ENCODE data around the gene CLSTN2.

Gene CLSTN2

DNA sequence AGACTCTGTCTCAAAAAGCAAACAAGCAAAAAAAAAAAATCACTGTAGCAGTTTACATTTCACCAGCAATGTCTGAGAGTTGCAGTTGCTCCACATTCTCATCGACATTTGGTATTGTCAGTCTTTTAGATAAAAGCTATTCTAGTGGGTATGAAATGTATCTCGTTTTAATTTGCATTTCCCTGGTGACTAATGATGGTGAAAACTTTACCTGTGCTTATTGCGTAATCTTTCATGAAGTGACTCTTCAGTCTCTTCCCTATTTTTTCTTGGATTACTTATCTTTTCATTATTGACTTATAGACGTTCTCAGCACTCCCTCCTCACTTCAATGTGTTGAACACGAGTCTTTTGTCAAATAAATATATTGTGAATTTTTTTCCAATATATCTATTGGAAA lies 37.2 kb upstream of the CLSTN2 start:
- CTCF ChIA-PET: no interaction called here
- no peak overlapping the region for H3K4me3 ChIP-seq (ENCODE audit: low read depth, low read length)
- DNase-seq (ENCODE audit: low read depth, low spot score): no peak
- TF ChIP-seq CTCF (IDR thresholded peaks at IDR 0.05; ENCODE audit: insufficient read depth, low read length, missing control alignments): no peak
- POLR2A ChIA-PET: no interaction called here

DNA sequence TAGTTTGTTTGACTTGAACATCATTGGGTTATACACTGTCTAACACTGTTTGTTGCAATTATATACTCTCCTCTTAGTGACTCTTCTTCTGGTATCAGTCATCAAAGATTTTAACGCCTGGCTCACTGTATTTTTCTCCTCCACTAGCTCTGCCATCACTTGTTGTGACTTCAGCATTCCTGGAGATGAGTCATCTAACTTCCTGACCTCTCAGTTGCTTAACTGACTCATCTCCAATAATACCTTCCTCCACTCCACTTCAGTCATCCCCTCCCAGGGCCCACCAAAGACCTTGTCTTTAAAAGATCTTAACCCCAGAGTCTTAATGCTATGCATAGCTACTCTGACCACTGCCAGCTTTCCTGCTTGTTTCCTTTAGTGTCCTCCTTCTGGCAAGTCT lies 28.6 kb upstream of the CLSTN2 start:
- no peak overlapping the region for H3K4me3 ChIP-seq (ENCODE audit: low read depth, low read length)
- POLR2A ChIA-PET: no interaction called here
- no peak for DNase-seq (ENCODE audit: low read depth, low spot score)

DNA sequence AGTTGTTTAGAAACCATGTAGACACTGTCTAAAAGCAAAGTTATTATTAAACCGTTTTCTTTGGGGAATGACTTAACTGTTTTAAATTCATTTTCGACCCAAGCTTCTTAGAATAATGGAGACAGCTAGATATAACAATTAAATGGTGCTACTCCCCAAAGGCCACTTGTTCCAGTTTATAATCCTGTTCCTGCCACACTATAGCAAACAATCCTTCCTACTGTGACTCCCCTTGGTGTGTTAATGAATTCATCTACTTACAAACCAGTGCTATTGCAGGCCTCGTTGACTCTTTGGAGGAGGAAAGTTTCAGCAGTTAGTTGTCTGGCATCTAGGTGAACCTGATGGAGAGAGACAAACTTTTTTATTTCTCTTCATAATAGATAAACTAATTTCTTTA lies 25.2 kb upstream of the CLSTN2 start:
- H3K4me3 ChIP-seq (ENCODE audit: low read depth, low read length): no peak overlapping the region
- ChIA-PET CTCF (no interaction called here), POLR2A (no interaction called here)
- no peak for TF ChIP-seq CTCF (IDR thresholded peaks at IDR 0.05; ENCODE audit: insufficient read depth, low read length, missing control alignments)
- no peak for DNase-seq (ENCODE audit: low read depth, low spot score)

More for the DNA sequence above, 28.6 kb upstream of the CLSTN2 start:
- TF ChIP-seq CTCF (IDR thresholded peaks at IDR 0.05; ENCODE audit: insufficient read depth, low read length, missing control alignments): no peak
- CTCF ChIA-PET: no interaction called here

DNA sequence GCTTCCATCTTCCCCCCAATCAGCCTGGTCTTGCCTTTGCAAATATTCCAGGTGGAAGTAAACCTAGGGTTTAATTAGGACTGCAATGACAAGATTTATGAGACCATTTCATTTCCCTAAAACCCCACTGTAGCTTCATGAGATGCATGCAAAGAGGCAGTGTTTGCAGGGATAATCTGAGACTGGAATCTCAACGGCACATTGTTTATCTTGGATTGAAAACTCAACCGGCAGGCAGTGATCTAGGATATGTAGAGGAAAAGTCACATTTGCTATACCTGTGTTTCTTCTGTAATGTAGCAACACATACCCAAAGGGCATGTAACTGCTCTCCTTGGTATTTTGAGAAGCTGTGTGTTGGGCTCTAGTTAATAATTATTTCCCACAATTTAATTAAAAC lies 18.7 kb upstream of the CLSTN2 start:
- ChIA-PET CTCF (no interaction called here), POLR2A (no interaction called here)
- no peak for DNase-seq (ENCODE audit: low read depth, low spot score)
- TF ChIP-seq CTCF (IDR thresholded peaks at IDR 0.05; ENCODE audit: insufficient read depth, low read length, missing control alignments): no peak
- H3K4me3 ChIP-seq (ENCODE audit: low read depth, low read length): no peak overlapping the region

DNA sequence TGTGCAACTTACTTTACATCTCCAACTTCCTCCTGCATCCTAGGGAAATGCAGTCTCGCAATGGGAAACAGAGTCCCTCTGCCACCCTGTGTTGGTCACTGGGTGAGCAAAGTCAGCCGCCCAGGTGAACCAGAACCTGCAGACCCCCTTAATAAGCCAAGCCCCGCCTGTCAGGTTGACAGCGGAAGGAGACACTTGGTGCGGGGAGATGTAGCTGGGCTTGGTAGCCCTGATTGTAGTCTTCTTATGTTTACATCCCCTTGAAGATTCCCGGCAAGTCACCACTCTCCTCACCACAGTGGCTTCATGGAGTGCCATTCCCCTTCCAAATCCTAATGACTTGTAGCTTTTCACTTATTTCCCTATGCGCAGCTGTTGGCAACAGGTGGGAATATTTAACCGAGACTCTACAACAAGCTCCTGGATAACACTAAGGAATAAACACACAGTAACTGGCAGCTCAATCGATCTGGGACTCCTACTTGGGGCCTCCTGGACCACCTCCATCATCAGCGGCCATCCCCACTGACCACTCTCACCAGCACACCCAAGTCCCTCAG lies 17.7 kb upstream of the CLSTN2 start:
- TF ChIP-seq CTCF (IDR thresholded peaks at IDR 0.05; ENCODE audit: insufficient read depth, low read length, missing control alignments): no peak
- no peak overlapping the region for H3K4me3 ChIP-seq (ENCODE audit: low read depth, low read length)
- CTCF ChIA-PET: no interaction called here
- POLR2A ChIA-PET: no interaction called here
- no peak for DNase-seq (ENCODE audit: low read depth, low spot score)

- TF ChIP-seq CTCF (IDR thresholded peaks at IDR 0.05; ENCODE audit: insufficient read depth, low read length, missing control alignments): no peak
- POLR2A ChIA-PET: no interaction called here
- CTCF ChIA-PET: interaction anchor here (0.7 to 0.9 kb wide), 2 partner anchors 9 kb away, joined by 3 to 4 read pairs; no protein-coding TSS in a partner anchor
- no peak for DNase-seq (ENCODE audit: low read depth, low spot score)
- H3K4me3 ChIP-seq (ENCODE audit: low read depth, low read length): no peak overlapping the region
Observed at GRCh38 chr3:139928708-139929505, 6.1 kb upstream of the CLSTN2 start.

Data from AG04449 (cell line).